ENCODE data around the gene EBF3.

DNA sequence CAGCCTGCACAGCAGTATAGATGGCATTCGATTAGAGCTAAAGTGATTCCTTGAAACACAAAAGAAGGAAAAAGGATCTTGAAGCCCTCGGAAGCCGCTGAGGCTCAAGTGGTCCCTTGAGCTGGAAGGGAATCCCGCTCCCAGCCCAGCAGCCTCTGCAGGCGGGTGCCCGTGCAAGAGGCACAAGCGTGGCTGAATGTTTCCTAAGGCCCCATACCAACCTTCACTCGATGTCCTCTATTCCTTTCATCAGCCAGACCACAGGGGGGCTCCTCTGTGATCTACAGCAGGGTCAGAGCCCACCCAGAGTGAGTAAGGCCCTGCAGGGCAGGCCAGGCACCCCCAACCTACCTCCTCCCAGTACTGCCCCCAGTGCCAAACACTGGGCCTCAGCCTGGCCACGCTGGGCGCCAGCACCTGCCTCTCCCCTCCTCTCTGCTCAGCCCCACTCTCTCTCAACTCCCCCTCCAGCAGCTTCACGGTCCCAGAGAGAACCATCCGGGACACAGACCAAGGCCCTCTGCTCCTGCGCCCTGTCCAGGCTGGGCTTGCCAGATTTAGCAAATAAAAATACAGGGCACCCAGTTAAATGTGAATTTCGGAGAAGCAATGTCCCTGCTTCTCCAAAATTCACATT is 30.5 kb downstream of the EBF3 start:
- TF ChIP-seq YY1 (IDR thresholded peaks at IDR 0.05; ENCODE audit: insufficient read depth, insufficient read length) (no peak), SUZ12 (IDR thresholded peaks at IDR 0.05; ENCODE audit: extremely low read depth, insufficient read depth, insufficient read length) (no peak), ZNF274 (IDR thresholded peaks at IDR 0.05; ENCODE audit: low read depth, low read length) (no peak)
